HG03095 (cell line): ENCODE results near the gene FERD3L.

ENCODE experiments used
- ATAC-seq: cut with Tn5 transposase; IDR thresholded peaks from one replicate; pipeline ENCODE4 v1.9.1; 2021; ENCODE audit warnings: moderate library complexity; ENCODE audit not compliant: unreplicated experiment

Gene FERD3L

GRCh38 chr7:19101472-19101871, 43.7 kb downstream of the FERD3L start:
- ATAC-seq = no peak

- ATAC-seq = no peak
Measured at GRCh38 chr7:19099924-19100323, 45.3 kb downstream of the FERD3L start.

GRCh38 chr7:19099194-19099593, 46.0 kb downstream of the FERD3L start:
- ATAC-seq = no peak

GRCh38 chr7:19098510-19098909, 46.7 kb downstream of the FERD3L start:
- ATAC-seq = no peak

- ATAC-seq = no peak
Measured at GRCh38 chr7:19097165-19098055, 47.8 kb downstream of the FERD3L start.

- no peak for ATAC-seq
Measured at GRCh38 chr7:19095353-19095860, 49.8 kb downstream of the FERD3L start.
